WTC11 (cell line): ENCODE measurements around the gene AGBL4. TPM values are rescaled to one million over a fixed set of nuclear protein-coding genes. Genes with fewer than 3 reads are reported as not detected.

ENCODE experiments used
- ATAC-seq: fragments of 200-7000 bp; cut with Tn5 transposase; 2 replicates; pipeline ENCODE4 v1.10.0; 2021; ENCODE audit warnings: mild to moderate bottlenecking, moderate library complexity
- CTCF ChIA-PET: fragments of 300-600 bp; sonication (Branson Sonifier 250); formaldehyde crosslinking; loops from one replicate; lab custom pipeline; 2021; ENCODE audit warnings: antibody characterized with exemption; lab: Charles Lee
- POLR2A ChIA-PET: fragments of 350-600 bp; sonication (Branson Sonifier 250); formaldehyde crosslinking; loops from one replicate; lab custom pipeline; 2021; ENCODE audit warnings: antibody characterized with exemption; lab: Charles Lee
- DNase-seq: peaks from one replicate; pipeline ENCODE4 v3.0.0; 2021; ENCODE audit warnings: low spot score
- H3K27ac Mint-ChIP-seq: 2 replicates; pipeline ENCODE4 v1.8.0; 2021; ENCODE audit warnings: mixed read lengths
- H3K27me3 Mint-ChIP-seq: 2 replicates; pipeline ENCODE4 v1.8.0; 2021; ENCODE audit warnings: low read depth, mild to moderate bottlenecking, moderate library complexity, mixed read lengths
- H3K36me3 Mint-ChIP-seq: 2 replicates; pipeline ENCODE4 v1.8.0; 2021; ENCODE audit warnings: mixed read lengths
- H3K4me1 Mint-ChIP-seq: 2 replicates; pipeline ENCODE4 v1.8.0; 2022; ENCODE audit warnings: mixed read lengths
- H3K4me3 Mint-ChIP-seq: 2 replicates; pipeline ENCODE4 v1.8.0; 2021; ENCODE audit warnings: mild to moderate bottlenecking, moderate library complexity, mixed read lengths
- H3K9me3 Mint-ChIP-seq: 2 replicates; pipeline ENCODE4 v1.8.0; 2021; ENCODE audit warnings: mixed read lengths
- CBFB ChIP-seq: sonication (generic); formaldehyde crosslinking; IDR thresholded peaks from 2 replicates; pipeline ENCODE4 v1.8.1; 2022; ENCODE audit warnings: mild to moderate bottlenecking, low read depth, missing genetic modification reagents
- GRHL2 ChIP-seq: fragments of 250-450 bp; sonication (Bioruptor Pico); IDR thresholded peaks from 2 replicates; pipeline ENCODE4 v1.8.0; 2022; ENCODE audit warnings: mild to moderate bottlenecking, moderate library complexity; ENCODE audit not compliant: insufficient replicate concordance, severe bottlenecking
- MXD4 ChIP-seq: fragments of 250-450 bp; sonication (Bioruptor Pico); IDR thresholded peaks from 2 replicates; pipeline ENCODE4 v1.8.0; 2021; ENCODE audit warnings: mild to moderate bottlenecking, moderate library complexity, borderline replicate concordance
- MYBL2 ChIP-seq: sonication (generic); formaldehyde crosslinking; IDR thresholded peaks from 2 replicates; pipeline ENCODE4 v1.8.1; 2023; ENCODE audit warnings: mild to moderate bottlenecking, moderate library complexity, missing genetic modification reagents
- NFE2L1 ChIP-seq: sonication (generic); formaldehyde crosslinking; IDR thresholded peaks from 2 replicates; pipeline ENCODE4 v1.8.1; 2023; ENCODE audit warnings: missing genetic modification reagents
- OVOL2 ChIP-seq: fragments of 250-450 bp; sonication (Bioruptor Pico); IDR thresholded peaks from 2 replicates; pipeline ENCODE4 v1.9.0; 2021; ENCODE audit warnings: mild to moderate bottlenecking, borderline replicate concordance
- TP53 ChIP-seq: sonication (generic); formaldehyde crosslinking; IDR thresholded peaks from 2 replicates; pipeline ENCODE4 v1.8.1; 2023; ENCODE audit warnings: mild to moderate bottlenecking, missing genetic modification reagents
- ZNF121 ChIP-seq: sonication (generic); formaldehyde crosslinking; IDR thresholded peaks from 2 replicates; pipeline ENCODE4 v1.8.0; 2023; ENCODE audit warnings: missing genetic modification reagents
- ZNF232 ChIP-seq: sonication (generic); formaldehyde crosslinking; IDR thresholded peaks from 2 replicates; pipeline ENCODE4 v1.8.0; 2022; ENCODE audit warnings: mild to moderate bottlenecking, missing genetic modification reagents
- ZNF317 ChIP-seq: sonication (generic); formaldehyde crosslinking; IDR thresholded peaks from 2 replicates; pipeline ENCODE4 v1.8.1; 2023; ENCODE audit warnings: low read depth, mild to moderate bottlenecking, moderate library complexity, missing genetic modification reagents, borderline replicate concordance
- total RNA-seq: library from RNA; stranded (reverse); gene quantifications from 3 replicates; pipeline ENCODE4 v1.2.3, GENCODE V29; 2021
- TF ChIP-seq, protein P1 (sequence below): fragments of 250-450 bp; sonication (Bioruptor Pico); IDR thresholded peaks from 2 replicates; pipeline ENCODE4 v1.9.0; 2021; ENCODE audit warnings: mild to moderate bottlenecking
- TF ChIP-seq, protein P2 (sequence below): fragments of 250-450 bp; sonication (Bioruptor Pico); IDR thresholded peaks from 2 replicates; pipeline ENCODE4 v2.1.2; 2022; ENCODE audit warnings: mild to moderate bottlenecking, moderate library complexity
- TF ChIP-seq, protein P3 (sequence below): sonication (generic); formaldehyde crosslinking; IDR thresholded peaks from 2 replicates; pipeline ENCODE4 v1.8.0; 2022; ENCODE audit warnings: missing genetic modification reagents
- TF ChIP-seq, protein P4 (sequence below): sonication (generic); formaldehyde crosslinking; IDR thresholded peaks from 2 replicates; pipeline ENCODE4 v1.8.1; 2023; ENCODE audit warnings: mild to moderate bottlenecking, missing genetic modification reagents
- TF ChIP-seq, protein P5 (sequence below): sonication (generic); formaldehyde crosslinking; conservative IDR thresholded peaks from 2 replicates; pipeline ENCODE4 v1.8.1; 2022; ENCODE audit warnings: mild to moderate bottlenecking, missing genetic modification reagents
- TF ChIP-seq, protein P6 (sequence below): fragments of 250-450 bp; sonication (Bioruptor Pico); IDR thresholded peaks from 2 replicates; pipeline ENCODE4 v1.9.0; 2021; ENCODE audit warnings: mild to moderate bottlenecking
- TF ChIP-seq, protein P7 (sequence below): sonication (generic); formaldehyde crosslinking; IDR thresholded peaks from 2 replicates; pipeline ENCODE4 v1.8.1; 2022; ENCODE audit warnings: low read depth, missing genetic modification reagents, borderline replicate concordance
- TF ChIP-seq, protein P8 (sequence below): sonication (generic); formaldehyde crosslinking; IDR thresholded peaks from 2 replicates; pipeline ENCODE4 v1.8.0; 2022; ENCODE audit warnings: mild to moderate bottlenecking, missing genetic modification reagents

Gene AGBL4
- total RNA-seq, 1 experiment from 2014 or later, result 0.87 TPM

DNA sequence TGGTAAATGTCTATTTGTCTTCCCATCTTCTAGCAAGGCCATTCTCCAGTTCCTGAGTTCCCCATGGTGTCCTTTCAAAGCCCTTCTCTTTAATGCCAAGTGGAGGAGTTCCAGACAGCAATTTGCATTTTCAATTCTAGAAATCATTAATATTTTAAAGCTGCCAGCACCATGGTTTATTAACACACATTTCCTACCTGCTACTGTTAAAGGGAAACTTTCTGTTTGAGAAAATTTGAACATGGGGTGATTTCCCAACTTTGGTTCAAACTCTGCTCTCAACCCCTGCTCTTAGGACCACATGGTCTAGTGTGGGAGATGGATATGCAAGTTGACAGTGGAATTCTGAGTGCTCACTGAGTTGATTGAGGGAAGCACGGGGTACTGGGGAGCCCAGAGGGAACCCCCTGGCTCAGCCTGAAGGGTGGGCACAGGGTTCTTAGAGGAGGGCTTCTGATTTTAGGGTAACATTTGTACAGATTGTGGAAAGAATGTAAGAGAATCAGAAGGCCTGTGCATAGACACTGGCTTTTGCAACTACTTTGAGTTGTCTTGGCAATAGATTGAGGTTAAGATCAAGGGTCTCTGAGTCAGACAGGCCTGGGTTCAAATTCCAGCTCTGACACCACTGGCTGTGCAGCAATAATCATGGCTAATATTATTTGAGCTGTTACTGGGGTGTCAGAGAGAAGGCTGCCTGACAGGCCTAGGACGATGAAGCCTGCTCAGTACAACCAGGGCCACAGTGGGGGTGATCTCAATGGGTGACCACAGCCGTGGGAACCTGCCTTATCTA lies 1344.8 kb downstream of the AGBL4 start:
- TF ChIP-seq ZNF232 (CRISPR knock-in tag), result no peak
- no peak for TF ChIP-seq OVOL2 (CRISPR knock-in tag)
- no peak for TF ChIP-seq ZNF317
- TF ChIP-seq, protein P1, sequence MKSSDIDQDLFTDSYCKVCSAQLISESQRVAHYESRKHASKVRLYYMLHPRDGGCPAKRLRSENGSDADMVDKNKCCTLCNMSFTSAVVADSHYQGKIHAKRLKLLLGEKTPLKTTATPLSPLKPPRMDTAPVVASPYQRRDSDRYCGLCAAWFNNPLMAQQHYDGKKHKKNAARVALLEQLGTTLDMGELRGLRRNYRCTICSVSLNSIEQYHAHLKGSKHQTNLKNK (CRISPR knock-in tag), result no peak
- TF ChIP-seq, protein P2, sequence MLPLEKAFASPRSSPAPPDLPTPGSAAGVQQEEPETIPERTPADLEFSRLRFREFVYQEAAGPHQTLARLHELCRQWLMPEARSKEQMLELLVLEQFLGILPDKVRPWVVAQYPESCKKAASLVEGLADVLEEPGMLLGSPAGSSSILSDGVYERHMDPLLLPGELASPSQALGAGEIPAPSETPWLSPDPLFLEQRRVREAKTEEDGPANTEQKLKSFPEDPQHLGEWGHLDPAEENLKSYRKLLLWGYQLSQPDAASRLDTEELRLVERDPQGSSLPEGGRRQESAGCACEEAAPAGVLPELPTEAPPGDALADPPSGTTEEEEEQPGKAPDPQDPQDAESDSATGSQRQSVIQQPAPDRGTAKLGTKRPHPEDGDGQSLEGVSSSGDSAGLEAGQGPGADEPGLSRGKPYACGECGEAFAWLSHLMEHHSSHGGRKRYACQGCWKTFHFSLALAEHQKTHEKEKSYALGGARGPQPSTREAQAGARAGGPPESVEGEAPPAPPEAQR (CRISPR knock-in tag), result no peak
- TF ChIP-seq MXD4 (CRISPR knock-in tag), result no peak
- no peak for TF ChIP-seq TP53 (CRISPR knock-in tag)
- TF ChIP-seq, protein P3, sequence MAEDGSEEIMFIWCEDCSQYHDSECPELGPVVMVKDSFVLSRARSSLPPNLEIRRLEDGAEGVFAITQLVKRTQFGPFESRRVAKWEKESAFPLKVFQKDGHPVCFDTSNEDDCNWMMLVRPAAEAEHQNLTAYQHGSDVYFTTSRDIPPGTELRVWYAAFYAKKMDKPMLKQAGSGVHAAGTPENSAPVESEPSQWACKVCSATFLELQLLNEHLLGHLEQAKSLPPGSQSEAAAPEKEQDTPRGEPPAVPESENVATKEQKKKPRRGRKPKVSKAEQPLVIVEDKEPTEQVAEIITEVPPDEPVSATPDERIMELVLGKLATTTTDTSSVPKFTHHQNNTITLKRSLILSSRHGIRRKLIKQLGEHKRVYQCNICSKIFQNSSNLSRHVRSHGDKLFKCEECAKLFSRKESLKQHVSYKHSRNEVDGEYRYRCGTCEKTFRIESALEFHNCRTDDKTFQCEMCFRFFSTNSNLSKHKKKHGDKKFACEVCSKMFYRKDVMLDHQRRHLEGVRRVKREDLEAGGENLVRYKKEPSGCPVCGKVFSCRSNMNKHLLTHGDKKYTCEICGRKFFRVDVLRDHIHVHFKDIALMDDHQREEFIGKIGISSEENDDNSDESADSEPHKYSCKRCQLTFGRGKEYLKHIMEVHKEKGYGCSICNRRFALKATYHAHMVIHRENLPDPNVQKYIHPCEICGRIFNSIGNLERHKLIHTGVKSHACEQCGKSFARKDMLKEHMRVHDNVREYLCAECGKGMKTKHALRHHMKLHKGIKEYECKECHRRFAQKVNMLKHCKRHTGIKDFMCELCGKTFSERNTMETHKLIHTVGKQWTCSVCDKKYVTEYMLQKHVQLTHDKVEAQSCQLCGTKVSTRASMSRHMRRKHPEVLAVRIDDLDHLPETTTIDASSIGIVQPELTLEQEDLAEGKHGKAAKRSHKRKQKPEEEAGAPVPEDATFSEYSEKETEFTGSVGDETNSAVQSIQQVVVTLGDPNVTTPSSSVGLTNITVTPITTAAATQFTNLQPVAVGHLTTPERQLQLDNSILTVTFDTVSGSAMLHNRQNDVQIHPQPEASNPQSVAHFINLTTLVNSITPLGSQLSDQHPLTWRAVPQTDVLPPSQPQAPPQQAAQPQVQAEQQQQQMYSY (CRISPR knock-in tag), result no peak
- TF ChIP-seq ZNF121 (CRISPR knock-in tag), result no peak
- no peak for TF ChIP-seq GRHL2 (CRISPR knock-in tag)
- TF ChIP-seq, protein P4, sequence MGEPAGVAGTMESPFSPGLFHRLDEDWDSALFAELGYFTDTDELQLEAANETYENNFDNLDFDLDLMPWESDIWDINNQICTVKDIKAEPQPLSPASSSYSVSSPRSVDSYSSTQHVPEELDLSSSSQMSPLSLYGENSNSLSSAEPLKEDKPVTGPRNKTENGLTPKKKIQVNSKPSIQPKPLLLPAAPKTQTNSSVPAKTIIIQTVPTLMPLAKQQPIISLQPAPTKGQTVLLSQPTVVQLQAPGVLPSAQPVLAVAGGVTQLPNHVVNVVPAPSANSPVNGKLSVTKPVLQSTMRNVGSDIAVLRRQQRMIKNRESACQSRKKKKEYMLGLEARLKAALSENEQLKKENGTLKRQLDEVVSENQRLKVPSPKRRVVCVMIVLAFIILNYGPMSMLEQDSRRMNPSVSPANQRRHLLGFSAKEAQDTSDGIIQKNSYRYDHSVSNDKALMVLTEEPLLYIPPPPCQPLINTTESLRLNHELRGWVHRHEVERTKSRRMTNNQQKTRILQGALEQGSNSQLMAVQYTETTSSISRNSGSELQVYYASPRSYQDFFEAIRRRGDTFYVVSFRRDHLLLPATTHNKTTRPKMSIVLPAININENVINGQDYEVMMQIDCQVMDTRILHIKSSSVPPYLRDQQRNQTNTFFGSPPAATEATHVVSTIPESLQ, result no peak
- TF ChIP-seq, protein P5, sequence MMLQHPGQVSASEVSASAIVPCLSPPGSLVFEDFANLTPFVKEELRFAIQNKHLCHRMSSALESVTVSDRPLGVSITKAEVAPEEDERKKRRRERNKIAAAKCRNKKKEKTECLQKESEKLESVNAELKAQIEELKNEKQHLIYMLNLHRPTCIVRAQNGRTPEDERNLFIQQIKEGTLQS (CRISPR knock-in tag), result no peak
- TF ChIP-seq NFE2L1 (CRISPR knock-in tag), result no peak
- TF ChIP-seq, protein P6, sequence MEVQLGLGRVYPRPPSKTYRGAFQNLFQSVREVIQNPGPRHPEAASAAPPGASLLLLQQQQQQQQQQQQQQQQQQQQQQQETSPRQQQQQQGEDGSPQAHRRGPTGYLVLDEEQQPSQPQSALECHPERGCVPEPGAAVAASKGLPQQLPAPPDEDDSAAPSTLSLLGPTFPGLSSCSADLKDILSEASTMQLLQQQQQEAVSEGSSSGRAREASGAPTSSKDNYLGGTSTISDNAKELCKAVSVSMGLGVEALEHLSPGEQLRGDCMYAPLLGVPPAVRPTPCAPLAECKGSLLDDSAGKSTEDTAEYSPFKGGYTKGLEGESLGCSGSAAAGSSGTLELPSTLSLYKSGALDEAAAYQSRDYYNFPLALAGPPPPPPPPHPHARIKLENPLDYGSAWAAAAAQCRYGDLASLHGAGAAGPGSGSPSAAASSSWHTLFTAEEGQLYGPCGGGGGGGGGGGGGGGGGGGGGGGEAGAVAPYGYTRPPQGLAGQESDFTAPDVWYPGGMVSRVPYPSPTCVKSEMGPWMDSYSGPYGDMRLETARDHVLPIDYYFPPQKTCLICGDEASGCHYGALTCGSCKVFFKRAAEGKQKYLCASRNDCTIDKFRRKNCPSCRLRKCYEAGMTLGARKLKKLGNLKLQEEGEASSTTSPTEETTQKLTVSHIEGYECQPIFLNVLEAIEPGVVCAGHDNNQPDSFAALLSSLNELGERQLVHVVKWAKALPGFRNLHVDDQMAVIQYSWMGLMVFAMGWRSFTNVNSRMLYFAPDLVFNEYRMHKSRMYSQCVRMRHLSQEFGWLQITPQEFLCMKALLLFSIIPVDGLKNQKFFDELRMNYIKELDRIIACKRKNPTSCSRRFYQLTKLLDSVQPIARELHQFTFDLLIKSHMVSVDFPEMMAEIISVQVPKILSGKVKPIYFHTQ, result no peak
- TF ChIP-seq, protein P7, sequence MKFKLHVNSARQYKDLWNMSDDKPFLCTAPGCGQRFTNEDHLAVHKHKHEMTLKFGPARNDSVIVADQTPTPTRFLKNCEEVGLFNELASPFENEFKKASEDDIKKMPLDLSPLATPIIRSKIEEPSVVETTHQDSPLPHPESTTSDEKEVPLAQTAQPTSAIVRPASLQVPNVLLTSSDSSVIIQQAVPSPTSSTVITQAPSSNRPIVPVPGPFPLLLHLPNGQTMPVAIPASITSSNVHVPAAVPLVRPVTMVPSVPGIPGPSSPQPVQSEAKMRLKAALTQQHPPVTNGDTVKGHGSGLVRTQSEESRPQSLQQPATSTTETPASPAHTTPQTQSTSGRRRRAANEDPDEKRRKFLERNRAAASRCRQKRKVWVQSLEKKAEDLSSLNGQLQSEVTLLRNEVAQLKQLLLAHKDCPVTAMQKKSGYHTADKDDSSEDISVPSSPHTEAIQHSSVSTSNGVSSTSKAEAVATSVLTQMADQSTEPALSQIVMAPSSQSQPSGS, result no peak
- TF ChIP-seq, protein P8, sequence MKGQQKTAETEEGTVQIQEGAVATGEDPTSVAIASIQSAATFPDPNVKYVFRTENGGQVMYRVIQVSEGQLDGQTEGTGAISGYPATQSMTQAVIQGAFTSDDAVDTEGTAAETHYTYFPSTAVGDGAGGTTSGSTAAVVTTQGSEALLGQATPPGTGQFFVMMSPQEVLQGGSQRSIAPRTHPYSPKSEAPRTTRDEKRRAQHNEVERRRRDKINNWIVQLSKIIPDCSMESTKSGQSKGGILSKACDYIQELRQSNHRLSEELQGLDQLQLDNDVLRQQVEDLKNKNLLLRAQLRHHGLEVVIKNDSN (CRISPR knock-in tag), result no peak
- TF ChIP-seq MYBL2 (CRISPR knock-in tag), result no peak
- TF ChIP-seq CBFB (CRISPR knock-in tag), result no peak
- H3K4me3 Mint-ChIP-seq, result no peak overlapping the region
- H3K27ac Mint-ChIP-seq, result no peak overlapping the region
- H3K36me3 Mint-ChIP-seq, result no peaks in the 10 kb centered on the region
- POLR2A ChIA-PET, result no interaction called here
- CTCF ChIA-PET, result interaction anchor here (1.1 to 6.4 kb wide), 8 partner anchors 8 to 148 kb away, joined by 3 to 112 read pairs (median 28); no protein-coding TSS in a partner anchor
- H3K9me3 Mint-ChIP-seq, result no peaks in the 10 kb centered on the region
- peaks cover 25% of the 10 kb centered on the region for H3K4me1 Mint-ChIP-seq
- no peaks in the 10 kb centered on the region for H3K27me3 Mint-ChIP-seq
- ATAC-seq (no peak), DNase-seq (no peak)
